HepG2 (cell line): Measurements from ENCODE around the gene DDX49. TPM values are rescaled to one million over a fixed set of nuclear protein-coding genes. Genes with fewer than 3 reads are reported as not detected.

ENCODE experiments used
- ARNT ChIP-seq: fragments of 450-650 bp; IDR thresholded peaks from 2 replicates; pipeline ENCODE4 v1.6.1; 2017
- ATM ChIP-seq: fragments of 450-650 bp; IDR thresholded peaks from 2 replicates; pipeline ENCODE4 v1.7.1; 2017; ENCODE audit warnings: mild to moderate bottlenecking, borderline replicate concordance
- HNRNPH1 ChIP-seq: fragments of 200-400 bp; formaldehyde crosslinking; optimal IDR thresholded peaks from 2 replicates; pipeline ENCODE3; 2017; ENCODE audit warnings: mild to moderate bottlenecking, low read depth, low read length
- HNRNPLL ChIP-seq: fragments of 200-400 bp; formaldehyde crosslinking; IDR thresholded peaks from 2 replicates; pipeline ENCODE4 v1.6.1; 2017; ENCODE audit warnings: mild to moderate bottlenecking, low read depth, low read length; ENCODE audit not compliant: poor library complexity, severe bottlenecking
- KLF12 ChIP-seq: sonication (generic); formaldehyde crosslinking; IDR thresholded peaks from 2 replicates; pipeline ENCODE4 v1.4.0; 2020; ENCODE audit warnings: missing genetic modification reagents, borderline replicate concordance
- MAZ ChIP-seq, 2 experiments: sonication (generic) in 1 of 2; formaldehyde crosslinking in 1 of 2; IDR thresholded peaks; 2 replicates each; pipeline versions ENCODE4 v1.5.0 to v1.6.1; 2012 to 2020; ENCODE audit warnings: low read depth in 2 of 2, mild to moderate bottlenecking in 2 of 2, borderline replicate concordance in 1 of 2, improper control_type of control experiment in 1 of 2, low read length in 1 of 2, missing genetic modification reagents in 1 of 2, moderate library complexity in 1 of 2
- NR1H2 ChIP-seq: sonication (generic); formaldehyde crosslinking; IDR thresholded peaks from 2 replicates; pipeline ENCODE4 v1.8.1; 2022; ENCODE audit warnings: low read depth, missing genetic modification reagents, borderline replicate concordance
- PITX1 ChIP-seq: sonication (generic); formaldehyde crosslinking; IDR thresholded peaks from 2 replicates; pipeline ENCODE4 v1.5.1; 2020; ENCODE audit warnings: mild to moderate bottlenecking, missing genetic modification reagents
- POLR2AphosphoS5 ChIP-seq: IDR thresholded peaks from 2 replicates; pipeline ENCODE4 v1.6.1; 2012; ENCODE audit warnings: low read depth, low read length
- SATB2 ChIP-seq: sonication (generic); formaldehyde crosslinking; IDR thresholded peaks from 2 replicates; pipeline ENCODE4 v1.5.0; 2020; ENCODE audit warnings: missing genetic modification reagents
- SMAD1 ChIP-seq: sonication (generic); formaldehyde crosslinking; IDR thresholded peaks from 2 replicates; pipeline ENCODE4 v1.4.0; 2020; ENCODE audit warnings: missing genetic modification reagents, low read depth, mild to moderate bottlenecking, borderline replicate concordance
- SMARCE1 ChIP-seq: fragments of 450-650 bp; IDR thresholded peaks from 2 replicates; pipeline ENCODE4 v1.6.1; 2017; ENCODE audit warnings: borderline replicate concordance
- TBP ChIP-seq: sonication (generic); formaldehyde crosslinking; IDR thresholded peaks from 2 replicates; pipeline ENCODE4 v1.5.0; 2020; ENCODE audit warnings: missing genetic modification reagents
- XRCC5 ChIP-seq: fragments of 200-400 bp; formaldehyde crosslinking; optimal IDR thresholded peaks from 2 replicates; pipeline ENCODE3; 2017; ENCODE audit warnings: mild to moderate bottlenecking, low read length
- ZNF468 ChIP-seq: sonication (generic); formaldehyde crosslinking; IDR thresholded peaks from 2 replicates; pipeline ENCODE4 v1.8.0; 2022; ENCODE audit warnings: mild to moderate bottlenecking, moderate library complexity, missing genetic modification reagents
- ZNF629 ChIP-seq: sonication (generic); formaldehyde crosslinking; conservative IDR thresholded peaks from 2 replicates; pipeline ENCODE4 v1.5.0; 2020; ENCODE audit warnings: missing genetic modification reagents
- ZNF83 ChIP-seq: sonication (generic); formaldehyde crosslinking; IDR thresholded peaks from 2 replicates; pipeline ENCODE4 v1.4.0; 2020; ENCODE audit warnings: missing genetic modification reagents, mild to moderate bottlenecking, borderline replicate concordance
- polyA plus RNA-seq, 8 experiments: library from polyadenylated mRNA; depleted of rRNA in 3 of 8; stranded (reverse) in 7 of 8; unstranded in 1 of 8; fragments of >200 nt; fragmentation: Illumina TruSeq in 4 of 8; extraction: Trizol in 4 of 8; gene quantifications; 2 replicates each; pipeline versions ENCODE4 v1.2.1 to v1.2.3, GENCODE V29; 2011 to 2016; ENCODE audit warnings: low read depth in 4 of 8, missing spikeins in 1 of 8, mixed read lengths in 1 of 8; ENCODE audit not compliant: insufficient read depth in 1 of 8
- total RNA-seq, 5 experiments: library from RNA; depleted of rRNA; stranded (reverse); fragments of >200 nt; fragmentation: Illumina TruSeq; extraction: Trizol; gene quantifications; 2 replicates each; pipeline ENCODE4 v1.2.3, GENCODE V29; 2016; ENCODE audit warnings: low read depth in 1 of 5
- TF ChIP-seq, protein P1 (sequence below): sonication (generic); formaldehyde crosslinking; IDR thresholded peaks from 2 replicates; pipeline ENCODE4 v1.8.1; 2023; ENCODE audit warnings: mild to moderate bottlenecking, moderate library complexity, missing genetic modification reagents
- TF ChIP-seq, protein P2 (sequence below): sonication (generic); formaldehyde crosslinking; IDR thresholded peaks from 2 replicates; pipeline ENCODE4 v1.4.0; 2020; ENCODE audit warnings: missing genetic modification reagents
- TF ChIP-seq, protein P3 (sequence below): sonication (generic); formaldehyde crosslinking; IDR thresholded peaks from 2 replicates; pipeline ENCODE4 v1.4.0; 2020; ENCODE audit warnings: mild to moderate bottlenecking, missing genetic modification reagents
- TF ChIP-seq, protein P4 (sequence below): sonication (generic); formaldehyde crosslinking; IDR thresholded peaks from 2 replicates; pipeline ENCODE4 v1.5.1; 2020; ENCODE audit warnings: mild to moderate bottlenecking, missing genetic modification reagents, moderate library complexity

DDX49 gene
- total and polyA plus RNA-seq, 2 of the 13 experiments (the other 11 are each of a cell fraction or from before 2014, with no cell fraction given) = 27.0 to 46.2 TPM

DNA sequence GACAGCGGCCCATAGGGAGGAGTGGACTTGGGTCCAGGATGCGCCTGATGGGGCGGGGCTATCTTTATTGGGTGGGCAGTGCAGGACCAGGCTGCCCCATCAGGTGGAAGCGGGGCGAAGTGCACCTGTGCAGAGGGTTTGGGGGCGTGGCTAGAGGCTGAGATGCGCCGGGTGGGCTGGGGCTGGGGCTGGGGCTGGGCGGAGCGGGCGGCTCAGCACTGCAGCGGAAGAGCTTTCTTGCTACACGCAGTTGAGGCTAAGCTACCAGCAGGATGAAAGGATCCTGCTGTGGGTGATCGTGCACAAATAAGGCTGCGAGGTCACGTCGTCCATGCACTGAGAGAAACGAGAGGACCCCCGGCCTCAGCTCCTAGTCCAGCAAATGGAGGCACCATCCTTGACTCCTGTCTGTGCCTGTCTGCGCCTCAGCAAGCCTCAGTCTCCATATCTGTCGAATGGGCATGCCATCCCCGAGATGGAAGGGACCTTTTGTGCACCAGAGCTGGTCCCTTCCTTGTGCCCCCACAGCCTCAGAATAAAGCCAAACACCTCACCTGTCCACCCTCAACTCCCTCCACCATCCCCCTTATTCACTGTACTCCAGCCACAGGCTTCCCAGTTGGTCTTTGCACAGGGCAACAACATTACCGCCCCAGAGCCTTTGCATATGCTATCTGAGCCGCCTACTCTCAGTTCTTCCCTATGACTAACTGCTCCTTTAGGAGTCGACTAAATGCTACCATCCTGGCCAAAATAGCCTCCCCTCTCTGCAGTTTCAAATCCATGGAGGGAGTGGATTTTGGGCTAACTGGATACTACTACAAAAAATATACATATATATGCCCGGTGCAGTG lies 42.5 kb downstream of the DDX49 start (continued):
- TF ChIP-seq, protein P1, sequence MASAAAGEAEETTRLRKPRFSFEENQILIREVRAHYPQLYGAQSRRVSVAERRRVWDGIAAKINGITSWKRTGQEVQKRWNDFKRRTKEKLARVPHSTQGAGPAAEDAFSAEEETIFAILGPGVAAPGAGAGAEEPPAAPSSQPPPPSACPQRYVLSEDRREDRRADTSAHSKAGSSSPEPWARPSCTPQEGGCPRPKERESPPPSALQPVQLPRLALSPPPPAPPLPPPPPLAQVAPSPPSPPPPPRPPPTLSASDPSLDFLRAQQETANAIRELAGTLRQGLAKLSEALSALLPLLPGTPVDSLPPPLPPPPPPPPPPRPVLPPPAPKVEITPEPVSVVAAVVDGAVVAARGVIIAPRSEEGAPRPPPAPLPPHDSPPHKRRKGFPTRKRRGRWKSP (CRISPR knock-in tag) = 0 out of 2 replicates have a peak, but pooled peaks have one; percentile 58
- TF ChIP-seq XRCC5 (peak; percentile 32), PITX1 (CRISPR knock-in tag) (peak; percentile 50; the same call in 1 of the 2 replicates), HNRNPH1 (no peak), SMARCE1 (no peak), ARNT (no peak), POLR2AphosphoS5 (no peak), SMAD1 (no peak), ZNF629 (CRISPR knock-in tag) (peak; percentile 100), SATB2 (no peak), ATM (no peak), ZNF83 (no peak), TBP (no peak), HNRNPLL (peak; percentile 57), ZNF468 (CRISPR knock-in tag) (no peak), KLF12 (CRISPR knock-in tag) (0 out of 2 replicates have a peak, but pooled peaks have one; percentile 72), NR1H2 (no peak), MAZ (IDR thresholded peaks at IDR 0.05; ENCODE audit: borderline replicate concordance, low read depth, low read length) (0 out of 2 replicates have a peak, but pooled peaks have one; percentile 56), MAZ (CRISPR knock-in tag; IDR thresholded peaks at IDR 0.05; ENCODE audit: low read depth) (no peak)
- TF ChIP-seq, protein P2, sequence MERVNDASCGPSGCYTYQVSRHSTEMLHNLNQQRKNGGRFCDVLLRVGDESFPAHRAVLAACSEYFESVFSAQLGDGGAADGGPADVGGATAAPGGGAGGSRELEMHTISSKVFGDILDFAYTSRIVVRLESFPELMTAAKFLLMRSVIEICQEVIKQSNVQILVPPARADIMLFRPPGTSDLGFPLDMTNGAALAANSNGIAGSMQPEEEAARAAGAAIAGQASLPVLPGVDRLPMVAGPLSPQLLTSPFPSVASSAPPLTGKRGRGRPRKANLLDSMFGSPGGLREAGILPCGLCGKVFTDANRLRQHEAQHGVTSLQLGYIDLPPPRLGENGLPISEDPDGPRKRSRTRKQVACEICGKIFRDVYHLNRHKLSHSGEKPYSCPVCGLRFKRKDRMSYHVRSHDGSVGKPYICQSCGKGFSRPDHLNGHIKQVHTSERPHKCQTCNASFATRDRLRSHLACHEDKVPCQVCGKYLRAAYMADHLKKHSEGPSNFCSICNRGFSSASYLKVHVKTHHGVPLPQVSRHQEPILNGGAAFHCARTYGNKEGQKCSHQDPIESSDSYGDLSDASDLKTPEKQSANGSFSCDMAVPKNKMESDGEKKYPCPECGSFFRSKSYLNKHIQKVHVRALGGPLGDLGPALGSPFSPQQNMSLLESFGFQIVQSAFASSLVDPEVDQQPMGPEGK = no peak
- TF ChIP-seq, protein P3, sequence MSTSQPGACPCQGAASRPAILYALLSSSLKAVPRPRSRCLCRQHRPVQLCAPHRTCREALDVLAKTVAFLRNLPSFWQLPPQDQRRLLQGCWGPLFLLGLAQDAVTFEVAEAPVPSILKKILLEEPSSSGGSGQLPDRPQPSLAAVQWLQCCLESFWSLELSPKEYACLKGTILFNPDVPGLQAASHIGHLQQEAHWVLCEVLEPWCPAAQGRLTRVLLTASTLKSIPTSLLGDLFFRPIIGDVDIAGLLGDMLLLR (CRISPR knock-in tag) = 0 out of 2 replicates have a peak, but pooled peaks have one; percentile 14
- TF ChIP-seq, protein P4, sequence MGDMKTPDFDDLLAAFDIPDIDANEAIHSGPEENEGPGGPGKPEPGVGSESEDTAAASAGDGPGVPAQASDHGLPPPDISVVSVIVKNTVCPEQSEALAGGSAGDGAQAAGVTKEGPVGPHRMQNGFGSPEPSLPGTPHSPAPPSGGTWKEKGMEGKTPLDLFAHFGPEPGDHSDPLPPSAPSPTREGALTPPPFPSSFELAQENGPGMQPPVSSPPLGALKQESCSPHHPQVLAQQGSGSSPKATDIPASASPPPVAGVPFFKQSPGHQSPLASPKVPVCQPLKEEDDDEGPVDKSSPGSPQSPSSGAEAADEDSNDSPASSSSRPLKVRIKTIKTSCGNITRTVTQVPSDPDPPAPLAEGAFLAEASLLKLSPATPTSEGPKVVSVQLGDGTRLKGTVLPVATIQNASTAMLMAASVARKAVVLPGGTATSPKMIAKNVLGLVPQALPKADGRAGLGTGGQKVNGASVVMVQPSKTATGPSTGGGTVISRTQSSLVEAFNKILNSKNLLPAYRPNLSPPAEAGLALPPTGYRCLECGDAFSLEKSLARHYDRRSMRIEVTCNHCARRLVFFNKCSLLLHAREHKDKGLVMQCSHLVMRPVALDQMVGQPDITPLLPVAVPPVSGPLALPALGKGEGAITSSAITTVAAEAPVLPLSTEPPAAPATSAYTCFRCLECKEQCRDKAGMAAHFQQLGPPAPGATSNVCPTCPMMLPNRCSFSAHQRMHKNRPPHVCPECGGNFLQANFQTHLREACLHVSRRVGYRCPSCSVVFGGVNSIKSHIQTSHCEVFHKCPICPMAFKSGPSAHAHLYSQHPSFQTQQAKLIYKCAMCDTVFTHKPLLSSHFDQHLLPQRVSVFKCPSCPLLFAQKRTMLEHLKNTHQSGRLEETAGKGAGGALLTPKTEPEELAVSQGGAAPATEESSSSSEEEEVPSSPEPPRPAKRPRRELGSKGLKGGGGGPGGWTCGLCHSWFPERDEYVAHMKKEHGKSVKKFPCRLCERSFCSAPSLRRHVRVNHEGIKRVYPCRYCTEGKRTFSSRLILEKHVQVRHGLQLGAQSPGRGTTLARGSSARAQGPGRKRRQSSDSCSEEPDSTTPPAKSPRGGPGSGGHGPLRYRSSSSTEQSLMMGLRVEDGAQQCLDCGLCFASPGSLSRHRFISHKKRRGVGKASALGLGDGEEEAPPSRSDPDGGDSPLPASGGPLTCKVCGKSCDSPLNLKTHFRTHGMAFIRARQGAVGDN (CRISPR knock-in tag) = peak; percentile 60
